Mucosa of descending colon (tissue), 3 donors: Measurements from ENCODE around the gene WNT3. TPM values are rescaled to one million over a fixed set of nuclear protein-coding genes. Genes with fewer than 3 reads are reported as not detected.

Experiments used
- ATAC-seq: fragments of 200-7000 bp; cut with Tn5 transposase; one replicate; pipeline ENCODE4 v1.9.1; 2020; ENCODE audit warnings: mild to moderate bottlenecking, moderate library complexity
- DNase-seq, 3 donors: peaks; one replicate each; pipeline ENCODE4 v3.0.0-alpha.2; 2020
- H3K36me3 ChIP-seq: fragments of 200-600 bp; one replicate; pipeline ENCODE4 v1.8.0; 2021; ENCODE audit warnings: low read depth, mild to moderate bottlenecking
- H3K4me1 ChIP-seq: fragments of 200-600 bp; one replicate; pipeline ENCODE4 v1.8.0; 2021; ENCODE audit warnings: low read depth, mild to moderate bottlenecking
- H3K4me3 ChIP-seq: fragments of 200-600 bp; one replicate; pipeline ENCODE4 v1.8.0; 2021; ENCODE audit warnings: mild to moderate bottlenecking
- H3K9me3 ChIP-seq: fragments of 200-600 bp; one replicate; pipeline ENCODE4 v1.8.0; 2021; ENCODE audit warnings: mild to moderate bottlenecking
- intact Hi-C, 2 donors: fragments of 100-400 bp; cut with DNase I in 1 of 2; cut with micrococcal nuclease in 1 of 2; formaldehyde crosslinking; loops; one replicate each; pipeline versions ENCODE4 v1.11.0 to v1.11.1; 2022; cut with DNase I, micrococcal nuclease
- total RNA-seq, 3 donors: library from RNA; stranded (reverse); fragmentation: NEBNext Ultra II Directional in 2 of 3; extraction: Animal tissue kit (Norgen Biotek cat#: 25700) in 2 of 3; gene quantifications; one replicate each; pipeline versions ENCODE4 v1.2.1 to v1.2.4, GENCODE V29; 2021 to 2023
- TF ChIP-seq, protein P1 (sequence below): fragments of 200-600 bp; IDR thresholded peaks from one replicate; pipeline ENCODE4 v1.8.0; 2022; ENCODE audit warnings: antibody characterized with exemption, mild to moderate bottlenecking
- donor health status: DM: no; HTN: no; CAD: no; lungs with moderate emphysema.
- donor health status: DM: no; HTN: no; CAD: no.
- donor health status: DM: no; HTN: yes; CAD: no.

WNT3 gene
- total RNA-seq, 3 donors from 2014 or later, result 0.29 to 1.1 (median 0.41) TPM

DNA sequence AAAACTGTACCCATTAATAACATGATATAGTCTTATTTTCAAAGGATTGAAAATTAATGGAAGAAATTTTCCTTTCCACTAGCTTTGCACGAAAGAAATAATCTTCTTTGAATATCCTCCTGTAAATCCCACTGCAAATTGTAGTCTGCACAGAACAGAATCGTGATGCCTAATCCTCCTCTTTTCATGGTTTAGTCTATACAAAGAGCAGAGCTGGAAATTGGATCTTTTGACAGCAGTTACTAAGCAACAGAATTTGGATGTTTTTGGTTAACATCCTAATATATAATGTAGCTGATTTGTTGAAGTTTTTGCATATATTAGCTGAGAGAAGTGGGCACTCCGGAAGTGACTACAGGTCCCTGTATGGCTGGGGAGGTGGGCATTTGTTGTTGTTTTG lies 98.6 kb downstream of the WNT3 start:
- DNase-seq (no peak), ATAC-seq (no peak)
- intact Hi-C loops, result no loop called here

DNA sequence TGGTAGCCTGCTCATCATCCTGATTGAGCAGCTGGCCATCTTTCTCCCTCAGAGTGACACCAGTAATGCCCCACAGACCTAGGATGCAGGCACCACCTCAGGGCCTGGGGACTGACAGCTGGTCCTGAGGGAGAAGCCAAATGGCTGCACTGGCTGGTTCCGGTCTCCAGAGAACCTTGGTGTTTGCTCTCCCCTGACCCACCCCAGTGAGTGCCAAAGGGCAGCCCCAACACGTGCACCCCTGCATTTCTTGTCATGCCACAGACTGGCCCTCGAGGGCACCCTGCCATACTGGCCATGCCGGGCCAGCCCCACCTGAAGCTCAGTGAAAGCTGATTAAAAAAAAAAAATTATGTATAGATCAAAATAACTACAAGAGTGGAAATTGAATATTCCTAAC lies 100.5 kb downstream of the WNT3 start:
- no peak for DNase-seq
- ATAC-seq, result no peak
- TF ChIP-seq, protein P1, sequence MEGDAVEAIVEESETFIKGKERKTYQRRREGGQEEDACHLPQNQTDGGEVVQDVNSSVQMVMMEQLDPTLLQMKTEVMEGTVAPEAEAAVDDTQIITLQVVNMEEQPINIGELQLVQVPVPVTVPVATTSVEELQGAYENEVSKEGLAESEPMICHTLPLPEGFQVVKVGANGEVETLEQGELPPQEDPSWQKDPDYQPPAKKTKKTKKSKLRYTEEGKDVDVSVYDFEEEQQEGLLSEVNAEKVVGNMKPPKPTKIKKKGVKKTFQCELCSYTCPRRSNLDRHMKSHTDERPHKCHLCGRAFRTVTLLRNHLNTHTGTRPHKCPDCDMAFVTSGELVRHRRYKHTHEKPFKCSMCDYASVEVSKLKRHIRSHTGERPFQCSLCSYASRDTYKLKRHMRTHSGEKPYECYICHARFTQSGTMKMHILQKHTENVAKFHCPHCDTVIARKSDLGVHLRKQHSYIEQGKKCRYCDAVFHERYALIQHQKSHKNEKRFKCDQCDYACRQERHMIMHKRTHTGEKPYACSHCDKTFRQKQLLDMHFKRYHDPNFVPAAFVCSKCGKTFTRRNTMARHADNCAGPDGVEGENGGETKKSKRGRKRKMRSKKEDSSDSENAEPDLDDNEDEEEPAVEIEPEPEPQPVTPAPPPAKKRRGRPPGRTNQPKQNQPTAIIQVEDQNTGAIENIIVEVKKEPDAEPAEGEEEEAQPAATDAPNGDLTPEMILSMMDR, result no peak
- Histone ChIP-seq H3K4me1 (no peaks in the 10 kb centered on the region), H3K36me3 (no peaks in the 10 kb centered on the region), H3K9me3 (no peaks in the 10 kb centered on the region), H3K4me3 (no peak overlapping the region)
- intact Hi-C loops, result no loop called here

More for the DNA sequence above, 98.6 kb downstream of the WNT3 start:
- no peaks in the 10 kb centered on the region for H3K36me3 ChIP-seq
- no peak overlapping the region for H3K4me3 ChIP-seq
- TF ChIP-seq, protein P1, result no peak
- H3K4me1 ChIP-seq, result no peaks in the 10 kb centered on the region
- H3K9me3 ChIP-seq, result no peaks in the 10 kb centered on the region

Other genes with a start within 250 kb of the WNT3 start
- 10 to 100 TPM; 22.5 to 29.0 (median 24.1) TPM for gene ARL17A, start 239.0 kb downstream of the WNT3 start, total RNA-seq
- 10 to 100 TPM; 68.5 to 95.4 (median 69.3) TPM for gene NSF, start 228.0 kb downstream of the WNT3 start, total RNA-seq
- gene WNT9B, start 32.9 kb upstream of the WNT3 start, total RNA-seq, result under 1 TPM in 1 of 3 donors, not detected in 2; 0.22 TPM
- gene GOSR2, start 104.5 kb upstream of the WNT3 start, total RNA-seq, result 10 to 100 TPM; 53.7 to 56.5 (median 55.0) TPM
- under 1 TPM in 2 of 3 donors, not detected in 1; 0.26 to 0.44 TPM for gene RPRML, start 160.6 kb upstream of the WNT3 start, total RNA-seq